Measurements from ENCODE around the gene ARHGAP6.
"Not testable (repeated sequence)": the region's sequence is repeated elsewhere in the genome, so short reads cannot be mapped to it uniquely, and the experiment has no call there.

Gene ARHGAP6

DNA sequence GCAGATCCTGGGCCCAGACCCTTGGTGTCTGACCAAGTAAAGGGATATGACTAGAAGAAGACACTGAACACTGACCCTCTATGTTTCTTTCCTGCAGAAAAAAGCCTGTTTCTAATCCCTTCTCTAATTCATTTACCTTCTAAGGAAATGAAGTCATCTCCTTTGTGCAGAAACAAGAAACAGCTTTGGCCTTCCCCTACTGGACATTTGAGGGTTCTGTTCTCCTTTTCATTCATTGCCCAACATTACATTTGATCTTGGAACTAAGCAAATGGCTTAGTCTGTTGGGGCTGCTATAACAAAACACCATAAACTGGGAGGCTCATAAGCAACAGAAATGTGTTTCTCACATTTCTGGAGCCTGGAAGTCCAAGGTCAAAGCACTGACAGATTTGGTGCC lies 534.6 kb downstream of the ARHGAP6 start:
- in situ Hi-C loops (cut with HindIII; ENCODE audit: low pct_ligation_motif_present, low pct_unique_long_range_greater_than_20kb, low sequenced_read_pairs), result no loop called here
- no peak for DNase-seq

- DNase-seq, result no peak
- in situ Hi-C loops (cut with HindIII; ENCODE audit: low pct_ligation_motif_present, low pct_unique_long_range_greater_than_20kb, low sequenced_read_pairs), result no loop called here
These were observed 535.6 kb downstream of the ARHGAP6 start for GRCh38 chrX:11130136-11130535.

GRCh38 chrX:11129534-11130105 lies 536.1 kb downstream of the ARHGAP6 start:
- DNase-seq, result no peak
- in situ Hi-C loops (cut with HindIII; ENCODE audit: low pct_ligation_motif_present, low pct_unique_long_range_greater_than_20kb, low sequenced_read_pairs), result no loop called here

DNA sequence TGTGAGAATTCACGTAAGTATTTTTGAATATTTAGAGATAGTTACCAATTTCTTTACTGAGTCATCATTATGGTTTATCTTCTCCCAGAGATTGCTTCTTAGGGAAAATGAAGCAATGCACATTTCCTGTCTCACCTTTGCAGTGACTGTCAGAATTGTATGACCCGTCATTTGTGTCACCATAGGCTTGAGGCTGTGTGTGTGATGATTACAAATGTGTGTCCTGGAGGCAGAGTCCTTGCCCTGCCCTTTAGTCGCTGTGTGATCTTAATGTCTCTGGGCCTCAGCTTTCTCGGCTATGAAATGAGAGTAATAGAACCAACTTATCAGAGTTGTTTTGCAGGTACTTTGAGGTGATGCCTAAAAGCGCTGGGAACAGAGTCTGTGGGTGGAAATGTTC lies 540.7 kb downstream of the ARHGAP6 start:
- in situ Hi-C loops (cut with HindIII; ENCODE audit: low pct_ligation_motif_present, low pct_unique_long_range_greater_than_20kb, low sequenced_read_pairs), result no loop called here
- no peak for DNase-seq

GRCh38 chrX:11124112-11124511 lies 541.6 kb downstream of the ARHGAP6 start:
- no peak for DNase-seq
- in situ Hi-C loops (cut with HindIII; ENCODE audit: low pct_ligation_motif_present, low pct_unique_long_range_greater_than_20kb, low sequenced_read_pairs), result no loop called here

DNA sequence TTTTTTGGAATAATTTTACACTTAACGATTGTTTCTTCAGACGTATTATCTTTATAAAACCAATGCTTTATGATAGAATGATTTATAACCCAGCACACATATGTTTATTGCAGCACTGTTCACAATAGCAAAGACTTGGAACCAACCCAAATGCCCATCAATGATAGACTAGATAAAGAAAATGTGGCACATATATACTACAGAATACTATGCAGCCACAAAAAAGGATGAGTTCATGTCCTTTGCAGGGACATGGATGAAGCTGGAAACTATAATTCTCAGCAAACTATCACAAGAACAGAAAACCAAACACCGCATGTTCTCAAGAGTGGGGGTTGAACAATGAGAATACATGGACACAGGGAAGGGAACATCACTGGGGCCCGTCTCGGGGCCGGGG lies 542.6 kb downstream of the ARHGAP6 start:
- in situ Hi-C loops (cut with HindIII; ENCODE audit: low pct_ligation_motif_present, low pct_unique_long_range_greater_than_20kb, low sequenced_read_pairs); DNase-seq: not testable (repeated sequence)

DNA sequence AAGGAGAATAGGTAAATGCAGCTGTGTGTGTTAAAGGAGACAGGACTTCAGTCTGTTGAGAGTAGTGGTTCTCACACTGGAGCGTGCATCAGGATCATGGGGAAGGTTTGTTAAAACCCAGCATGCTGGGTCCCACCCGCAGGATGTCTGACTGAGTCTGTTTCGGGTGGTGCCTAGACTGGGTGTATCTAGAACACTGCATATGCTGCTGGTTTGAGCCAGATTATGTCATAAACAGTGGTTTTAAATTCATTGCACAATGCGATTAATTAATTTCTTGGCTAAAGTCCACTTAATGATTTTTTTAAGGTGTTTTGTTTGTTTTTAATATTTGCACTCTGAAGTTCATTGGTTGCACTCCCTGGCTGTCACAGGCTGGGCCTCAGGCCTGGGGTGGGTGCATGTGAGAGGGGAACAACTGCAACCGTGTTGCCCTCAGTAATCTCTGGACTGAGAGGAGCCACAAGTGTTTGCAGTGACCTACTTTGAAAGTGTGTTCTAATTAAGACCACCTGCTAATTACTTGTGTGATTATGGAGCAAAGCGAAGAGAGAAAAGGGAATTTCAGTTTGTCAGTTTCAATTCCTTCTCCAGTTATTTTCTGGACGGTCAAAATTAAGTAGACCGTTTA lies 546.3 kb downstream of the ARHGAP6 start:
- in situ Hi-C loops (cut with HindIII; ENCODE audit: low pct_ligation_motif_present, low pct_unique_long_range_greater_than_20kb, low sequenced_read_pairs), result no loop called here
- no peak for DNase-seq

DNA sequence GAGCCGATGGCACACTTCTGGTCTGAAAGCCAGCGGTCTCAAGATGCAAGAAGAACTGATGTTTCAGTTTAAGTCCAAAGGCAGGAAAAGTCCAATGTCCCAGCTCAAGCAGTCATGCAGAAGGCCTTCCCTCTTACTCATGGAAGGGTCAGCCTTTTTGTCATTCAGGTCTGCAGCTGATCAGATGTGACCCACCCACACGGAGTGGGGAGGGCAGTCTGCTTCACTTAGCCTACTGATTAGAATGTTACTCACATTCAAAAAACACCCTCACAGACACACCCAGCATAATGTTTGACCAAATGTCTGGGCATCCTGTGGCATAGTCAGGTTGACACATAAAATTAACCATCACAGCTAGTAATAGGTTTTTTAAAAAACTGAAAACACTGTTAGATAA lies 548.0 kb downstream of the ARHGAP6 start:
- DNase-seq, result no peak
- in situ Hi-C loops (cut with HindIII; ENCODE audit: low pct_ligation_motif_present, low pct_unique_long_range_greater_than_20kb, low sequenced_read_pairs), result no loop called here

- in situ Hi-C loops (cut with HindIII; ENCODE audit: low pct_ligation_motif_present, low pct_unique_long_range_greater_than_20kb, low sequenced_read_pairs), result no loop called here
- no peak for DNase-seq
These were observed 552.0 kb downstream of the ARHGAP6 start for GRCh38 chrX:11113731-11114130.

GRCh38 chrX:11111947-11112346 lies 553.8 kb downstream of the ARHGAP6 start:
- in situ Hi-C loops (cut with HindIII; ENCODE audit: low pct_ligation_motif_present, low pct_unique_long_range_greater_than_20kb, low sequenced_read_pairs), result no loop called here
- DNase-seq, result no peak

- in situ Hi-C loops (cut with HindIII; ENCODE audit: low pct_ligation_motif_present, low pct_unique_long_range_greater_than_20kb, low sequenced_read_pairs), result no loop called here
These were observed 554.5 kb downstream of the ARHGAP6 start, which contains the start of gene HCCS for GRCh38 chrX:11111037-11111851. TSS of gene HCCS (plus strand) at chrX:11111332. CDS start at chrX:11112061, 729 bp downstream.

DNA sequence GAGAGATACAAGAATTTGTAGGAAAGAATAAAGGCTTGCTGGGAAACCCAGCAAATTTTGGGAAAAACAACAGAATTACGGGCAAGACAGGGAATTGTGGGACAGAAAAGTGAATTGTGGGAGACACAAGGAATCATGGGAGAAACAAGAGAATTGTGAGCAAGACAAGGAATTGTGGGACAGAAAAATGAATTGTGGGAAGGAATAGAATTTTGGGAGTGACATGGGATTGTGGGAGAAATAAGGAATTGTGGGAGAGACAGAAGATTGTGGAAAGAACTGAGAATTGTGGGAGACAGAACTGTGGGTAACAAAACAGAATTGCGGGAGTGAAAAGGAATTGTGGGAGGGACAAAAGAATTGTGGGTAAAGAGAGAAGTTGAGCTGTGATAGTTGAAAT lies 555.8 kb downstream of the ARHGAP6 start:
- in situ Hi-C loops (cut with HindIII; ENCODE audit: low pct_ligation_motif_present, low pct_unique_long_range_greater_than_20kb, low sequenced_read_pairs), result no loop called here
- DNase-seq, result no peak

More at GRCh38 chrX:11111037-11111851, 554.5 kb downstream of the ARHGAP6 start, which contains the start of gene HCCS:
- peak; percentile 80 for DNase-seq

DNA sequence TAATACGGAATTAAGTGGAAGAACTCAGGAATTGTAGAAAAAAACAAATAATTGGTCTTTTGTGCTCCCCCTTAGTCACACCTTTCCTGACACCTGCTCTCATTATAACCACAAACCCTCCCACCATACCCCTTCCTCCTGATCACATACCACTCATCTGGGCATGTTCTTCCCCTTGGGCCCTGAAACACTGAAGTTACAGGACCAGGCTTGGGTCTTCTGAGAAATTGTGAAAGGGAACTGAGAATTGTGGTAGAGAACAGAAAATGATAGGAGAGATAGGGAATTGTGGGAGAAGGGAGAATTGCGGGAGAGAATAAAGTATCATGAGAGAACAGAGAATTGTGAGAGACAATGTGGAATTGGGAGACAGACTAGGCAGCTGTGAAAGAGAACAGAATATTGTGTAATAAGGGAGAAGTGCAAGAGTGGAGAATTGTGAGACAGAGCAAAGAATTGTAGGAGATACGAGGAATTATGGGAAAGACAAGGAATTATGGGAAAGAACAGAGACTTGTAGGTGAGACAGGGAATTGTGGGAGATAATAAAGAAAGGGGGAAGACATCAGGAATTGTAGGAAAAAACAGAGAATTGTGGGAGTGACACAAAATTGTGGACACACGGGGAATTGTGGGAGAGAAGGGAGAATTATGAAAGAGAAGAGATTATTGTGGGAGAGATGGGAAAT lies 557.3 kb downstream of the ARHGAP6 start:
- in situ Hi-C loops (cut with HindIII; ENCODE audit: low pct_ligation_motif_present, low pct_unique_long_range_greater_than_20kb, low sequenced_read_pairs), result no loop called here
- DNase-seq, result no peak

- in situ Hi-C loops (cut with HindIII; ENCODE audit: low pct_ligation_motif_present, low pct_unique_long_range_greater_than_20kb, low sequenced_read_pairs), result no loop called here
- DNase-seq, result peak; percentile 14
These were observed 560.6 kb downstream of the ARHGAP6 start for GRCh38 chrX:11105080-11105479.

GRCh38 chrX:11103751-11104150 lies 562.0 kb downstream of the ARHGAP6 start:
- in situ Hi-C loops (cut with HindIII; ENCODE audit: low pct_ligation_motif_present, low pct_unique_long_range_greater_than_20kb, low sequenced_read_pairs), result no loop called here
- no peak for DNase-seq

DNA sequence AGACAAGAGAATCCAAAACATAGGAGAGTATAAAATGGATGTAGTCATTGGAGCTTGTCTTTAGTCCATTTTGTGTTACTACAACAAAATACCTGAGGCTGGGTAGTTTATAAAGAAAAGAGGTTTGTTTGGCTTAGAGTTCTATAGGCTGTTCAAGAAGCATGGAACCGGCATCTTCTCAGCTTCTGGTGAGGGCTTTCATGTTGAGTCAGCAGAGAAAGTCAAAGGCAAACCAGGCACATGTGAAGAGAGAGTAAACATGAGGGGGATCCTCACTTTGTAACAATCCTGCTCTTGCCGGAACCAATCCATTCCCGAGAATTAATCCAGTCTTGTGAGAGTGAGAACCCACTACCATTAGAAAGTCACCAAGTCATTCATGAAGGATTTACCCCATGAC lies 562.7 kb downstream of the ARHGAP6 start:
- in situ Hi-C loops (cut with HindIII; ENCODE audit: low pct_ligation_motif_present, low pct_unique_long_range_greater_than_20kb, low sequenced_read_pairs), result no loop called here
- no peak for DNase-seq

- in situ Hi-C loops (cut with HindIII; ENCODE audit: low pct_ligation_motif_present, low pct_unique_long_range_greater_than_20kb, low sequenced_read_pairs), result no loop called here
- DNase-seq, result peak; percentile 57
These were observed 565.3 kb downstream of the ARHGAP6 start for GRCh38 chrX:11100281-11101035.

- in situ Hi-C loops (cut with HindIII; ENCODE audit: low pct_ligation_motif_present, low pct_unique_long_range_greater_than_20kb, low sequenced_read_pairs), result no loop called here
- DNase-seq, result no peak
These were observed 566.3 kb downstream of the ARHGAP6 start for GRCh38 chrX:11099465-11099864.

Measured in ACHN (cell line).